ENCODE measurements around the gene BOD1. TPM values are rescaled to one million over a fixed set of nuclear protein-coding genes. Genes with fewer than 3 reads are reported as not detected.
A peak's percentile ranks its signal among the peaks of the same experiment; 100 is the strongest.

The BOD1 gene
- total RNA-seq, 4 donors from 2014 or later, result 62.4 to 86.0 (median 74.7) TPM

DNA sequence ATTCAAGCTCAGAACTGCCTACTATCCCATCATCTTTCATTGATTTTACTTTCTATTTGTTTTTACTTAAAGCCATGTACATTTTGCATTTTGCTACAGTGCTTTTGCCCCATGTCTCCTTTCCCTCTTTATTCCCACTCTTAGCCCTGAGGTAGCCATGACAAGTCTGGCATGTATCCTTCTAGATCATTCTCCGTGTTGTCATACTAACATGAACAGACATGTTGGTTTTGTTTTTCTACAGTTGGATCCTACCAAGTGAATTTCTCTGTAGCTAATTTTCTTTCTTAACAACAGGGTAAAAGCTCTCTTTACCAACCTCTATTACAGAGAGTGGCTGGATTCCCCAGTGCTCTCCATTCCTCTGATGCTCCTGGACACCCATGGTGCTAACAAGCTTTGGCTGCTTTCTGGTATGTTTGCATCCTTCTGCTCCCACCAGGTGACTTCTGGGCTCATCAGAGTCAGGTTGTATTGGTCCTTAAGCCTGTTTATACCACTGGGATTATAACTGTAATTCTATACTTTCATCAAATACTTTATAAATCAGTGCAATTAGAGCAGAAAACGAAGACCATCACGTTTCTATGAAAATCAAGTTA, 38.8 kb upstream of the BOD1 start:
- Histone ChIP-seq H3K36me3 (no peaks in the 10 kb centered on the region), H3K27ac (no peak overlapping the region), H3K4me3 (replicated peaks in 1 of 3) (no peak overlapping the region), H3K4me1 (no peaks in the 10 kb centered on the region), H3K9me3 (no peaks in the 10 kb centered on the region), H3K27me3 (no peaks in the 10 kb centered on the region)
- intact Hi-C loops (cut with DNase I), result no loop called here
- no peak for DNase-seq
- TF ChIP-seq, protein P1, sequence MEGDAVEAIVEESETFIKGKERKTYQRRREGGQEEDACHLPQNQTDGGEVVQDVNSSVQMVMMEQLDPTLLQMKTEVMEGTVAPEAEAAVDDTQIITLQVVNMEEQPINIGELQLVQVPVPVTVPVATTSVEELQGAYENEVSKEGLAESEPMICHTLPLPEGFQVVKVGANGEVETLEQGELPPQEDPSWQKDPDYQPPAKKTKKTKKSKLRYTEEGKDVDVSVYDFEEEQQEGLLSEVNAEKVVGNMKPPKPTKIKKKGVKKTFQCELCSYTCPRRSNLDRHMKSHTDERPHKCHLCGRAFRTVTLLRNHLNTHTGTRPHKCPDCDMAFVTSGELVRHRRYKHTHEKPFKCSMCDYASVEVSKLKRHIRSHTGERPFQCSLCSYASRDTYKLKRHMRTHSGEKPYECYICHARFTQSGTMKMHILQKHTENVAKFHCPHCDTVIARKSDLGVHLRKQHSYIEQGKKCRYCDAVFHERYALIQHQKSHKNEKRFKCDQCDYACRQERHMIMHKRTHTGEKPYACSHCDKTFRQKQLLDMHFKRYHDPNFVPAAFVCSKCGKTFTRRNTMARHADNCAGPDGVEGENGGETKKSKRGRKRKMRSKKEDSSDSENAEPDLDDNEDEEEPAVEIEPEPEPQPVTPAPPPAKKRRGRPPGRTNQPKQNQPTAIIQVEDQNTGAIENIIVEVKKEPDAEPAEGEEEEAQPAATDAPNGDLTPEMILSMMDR (IDR thresholded peaks at IDR 0.05), result no peak
- TF ChIP-seq POLR2A (IDR thresholded peaks at IDR 0.05), result no peak
- 88 to 93% methylated on average over 3 of the region's 3 CpGs for WGBS, 2 donors

DNA sequence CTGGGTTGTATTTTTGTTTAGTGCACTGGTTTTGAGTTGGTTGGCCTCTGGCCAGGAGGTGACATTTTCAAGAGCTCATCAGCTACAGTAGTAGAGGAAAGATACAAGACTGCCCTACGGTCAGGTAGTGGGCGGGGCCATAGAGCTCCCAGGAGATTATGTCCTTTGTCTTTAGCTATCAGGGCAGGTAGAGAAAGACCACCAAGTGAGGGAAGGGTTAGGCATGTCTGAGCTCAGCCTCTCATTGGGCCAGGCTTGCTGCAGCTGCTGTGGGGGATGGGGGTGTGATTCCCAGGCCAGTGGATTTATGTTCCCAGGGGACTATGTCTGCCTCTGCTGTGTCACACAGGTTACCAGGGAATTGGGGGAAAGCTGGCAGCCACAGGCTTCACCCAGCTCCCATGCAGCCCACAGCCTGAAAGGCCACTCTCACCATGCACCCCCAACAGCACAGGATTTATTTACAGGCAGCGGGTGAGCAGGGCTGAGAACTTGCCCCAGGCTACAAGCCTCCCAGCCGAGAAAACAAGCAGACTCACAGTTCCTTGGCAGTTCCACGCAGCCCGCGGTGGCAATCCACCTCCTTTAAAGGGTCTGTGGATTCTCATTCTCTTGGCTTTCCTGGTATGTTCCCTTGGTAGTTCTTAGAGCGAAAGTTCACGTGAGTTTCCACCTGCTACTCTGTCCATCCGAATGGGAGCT, 37.5 kb upstream of the BOD1 start:
- H3K4me1 ChIP-seq, result no peaks in the 10 kb centered on the region
- no peaks in the 10 kb centered on the region for H3K36me3 ChIP-seq
- no peak overlapping the region for H3K4me3 ChIP-seq (replicated peaks in 1 of 3)
- H3K9me3 ChIP-seq, result no peaks in the 10 kb centered on the region
- WGBS, 2 donors, result 89 to 90% methylated on average over 10 of the region's 10 CpGs
- DNase-seq, result no peak
- no peaks in the 10 kb centered on the region for H3K27me3 ChIP-seq
- intact Hi-C loops (cut with DNase I), result no loop called here
- H3K27ac ChIP-seq, result no peak overlapping the region
- TF ChIP-seq POLR2A (IDR thresholded peaks at IDR 0.05), result no peak
- TF ChIP-seq, protein P1 (IDR thresholded peaks at IDR 0.05), result no peak

DNA sequence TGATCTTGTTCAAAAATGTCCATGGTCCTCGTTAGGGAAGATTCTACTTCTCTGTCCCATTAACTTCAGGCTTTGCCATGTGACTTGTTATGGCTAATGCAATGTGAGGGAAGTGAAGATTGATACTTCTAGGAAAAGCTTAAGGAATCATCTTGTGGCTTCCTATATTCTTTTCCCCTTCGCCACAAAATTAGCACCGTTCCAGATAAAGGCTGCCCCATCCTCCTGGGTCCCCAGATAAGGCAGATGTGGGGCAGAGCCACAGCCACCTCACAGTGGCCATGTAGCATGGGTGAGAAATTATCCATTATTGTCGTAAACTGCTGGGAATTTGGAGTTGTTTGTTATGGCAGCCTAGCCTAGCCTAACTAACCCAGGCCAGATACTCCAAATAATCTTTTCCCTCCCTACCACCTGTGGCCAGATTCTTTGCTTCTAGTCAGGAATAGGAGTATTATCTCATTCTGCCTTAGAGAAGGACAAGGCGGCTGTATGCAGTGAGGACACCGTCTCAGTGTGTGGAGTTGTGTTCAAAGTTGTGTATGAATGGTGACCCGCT, 31.9 kb upstream of the BOD1 start:
- H3K4me1 ChIP-seq, result peaks cover 15 to 26% of the 10 kb centered on the region in 2 donors
- TF ChIP-seq POLR2A (IDR thresholded peaks at IDR 0.05), result no peak
- TF ChIP-seq, protein P1 (IDR thresholded peaks at IDR 0.05), result no peak
- no peak overlapping the region for H3K27ac ChIP-seq
- H3K27me3 ChIP-seq, result no peaks in the 10 kb centered on the region
- no peaks in the 10 kb centered on the region for H3K36me3 ChIP-seq
- intact Hi-C loops (cut with DNase I), result no loop called here
- no peak for DNase-seq
- 91 to 95% methylated on average over 7 of the region's 7 CpGs for WGBS, 2 donors
- no peaks in the 10 kb centered on the region for H3K9me3 ChIP-seq
- no peak overlapping the region for H3K4me3 ChIP-seq (replicated peaks in 1 of 3)

DNA sequence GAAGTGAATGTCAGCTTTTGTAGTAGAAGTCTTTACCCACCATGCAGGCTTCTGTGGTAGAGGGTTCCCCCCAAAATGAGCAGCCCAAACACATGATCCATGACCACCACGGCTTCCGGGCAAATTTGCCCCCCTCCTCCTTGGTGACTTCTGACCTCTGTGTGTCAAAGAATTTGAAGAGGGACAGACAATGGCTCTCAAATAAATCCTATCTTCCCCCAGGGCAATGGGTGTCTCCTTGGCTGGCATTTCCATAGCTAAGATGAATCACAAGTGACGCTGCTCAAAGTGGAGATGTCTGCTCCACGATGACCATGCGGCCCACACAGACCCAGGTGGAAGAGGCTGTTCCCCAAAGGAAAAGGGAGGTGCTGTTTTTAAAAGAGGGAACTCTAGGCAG, 30.2 kb upstream of the BOD1 start:
- H3K27ac ChIP-seq, result peak overlapping the region; percentile 92 to 99 (median 93)
- no peak for TF ChIP-seq POLR2A (IDR thresholded peaks at IDR 0.05)
- TF ChIP-seq, protein P1 (IDR thresholded peaks at IDR 0.05), result no peak
- DNase-seq, result no peak
- intact Hi-C loops (cut with DNase I), result no loop called here
- H3K27me3 ChIP-seq, result no peaks in the 10 kb centered on the region
- WGBS, 2 donors, result 63 to 68% methylated on average over 5 of the region's 5 CpGs
- H3K36me3 ChIP-seq, result no peaks in the 10 kb centered on the region
- peaks cover 21 to 33% of the 10 kb centered on the region in 2 donors for H3K4me1 ChIP-seq
- no peaks in the 10 kb centered on the region for H3K9me3 ChIP-seq
- H3K4me3 ChIP-seq (replicated peaks in 1 of 3), result no peak overlapping the region

All from thyroid gland (tissue), 4 donors.